GM19455 (cell line): Measurements from ENCODE around the gene OR51B4.
"Not testable (repeated sequence)": the region's sequence is repeated elsewhere in the genome, so short reads cannot be mapped to it uniquely, and the experiment has no call there.

Experiments used
- ATAC-seq: cut with Tn5 transposase; IDR thresholded peaks from one replicate; pipeline ENCODE4 v1.9.1; 2021; ENCODE audit not compliant: unreplicated experiment

The OR51B4 gene

DNA sequence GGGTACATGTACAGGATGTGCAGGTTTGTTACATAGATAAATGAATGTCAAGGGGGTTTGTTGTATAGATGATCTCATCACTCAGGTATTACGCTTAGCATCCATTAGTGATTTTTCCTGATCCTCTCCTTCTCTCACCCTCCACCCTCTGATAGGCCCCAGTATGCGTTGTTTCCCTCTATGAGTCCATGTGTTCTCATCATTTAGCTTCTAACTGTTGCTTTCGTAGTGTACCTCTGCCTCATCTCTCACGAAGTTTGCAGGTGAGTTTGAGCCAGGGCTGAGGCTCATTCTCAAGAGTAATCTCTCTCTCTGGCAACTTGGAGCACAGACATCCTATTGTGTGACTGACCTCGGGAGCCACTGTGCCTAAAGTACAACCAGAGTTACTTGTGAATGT, 27.4 kb downstream of the OR51B4 start:
- ATAC-seq = no peak

DNA sequence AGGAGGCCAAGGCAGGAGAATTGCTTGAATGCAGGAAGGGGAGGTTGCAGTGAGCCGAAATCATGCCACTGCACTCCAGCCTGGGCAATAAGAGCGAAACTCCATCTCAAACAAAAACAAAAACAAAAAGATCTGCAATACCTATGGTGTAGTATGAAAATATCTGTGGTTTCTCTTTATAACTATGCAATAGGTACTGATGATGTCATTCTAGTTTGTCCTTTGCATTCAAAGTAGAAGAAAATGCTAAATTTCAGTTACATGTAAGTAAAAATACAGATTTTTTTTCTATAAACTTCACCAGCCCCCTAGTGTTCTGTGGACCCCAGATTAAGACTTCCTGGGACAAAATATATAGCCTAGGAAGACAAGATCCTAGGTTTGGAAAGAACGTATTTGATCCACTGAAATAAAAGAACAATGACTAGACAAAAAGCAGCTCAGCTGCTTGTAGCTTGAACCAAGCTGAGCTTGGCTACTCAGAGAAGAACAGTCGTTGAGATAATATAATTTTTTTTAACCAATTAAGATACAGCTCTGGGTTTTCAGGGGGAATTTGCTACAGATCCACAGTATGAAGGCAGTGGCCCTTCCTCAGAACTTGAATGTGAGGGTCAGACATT, 29.2 kb downstream of the OR51B4 start:
- no peak for ATAC-seq

DNA sequence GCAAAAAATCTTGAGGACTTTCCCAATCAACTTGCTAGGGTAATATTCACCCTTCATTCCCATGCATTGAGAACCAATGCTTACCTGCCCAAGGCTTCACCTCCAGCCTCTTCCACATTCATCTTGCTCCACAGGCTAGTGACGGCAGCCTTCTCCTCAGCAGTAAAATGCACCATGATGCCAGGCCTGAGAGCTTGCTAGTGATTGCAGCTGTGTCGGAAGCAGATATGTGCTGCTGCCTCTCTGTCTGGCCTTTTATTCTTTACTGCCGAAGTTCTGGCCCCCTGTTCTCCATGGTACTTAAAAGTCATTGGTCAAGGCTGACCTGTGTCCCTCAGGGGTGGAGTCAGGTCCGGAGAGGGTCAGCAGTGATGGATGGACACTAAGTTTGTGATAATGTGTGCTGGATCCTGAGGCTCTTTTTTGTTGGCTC, 32.0 kb downstream of the OR51B4 start, which contains the start of gene HBE1:
HBE1 (minus strand) TSS at position 231 of the 433 bp plus-strand sequence; CDS start at position 176, 55 bp downstream.
- no peak for ATAC-seq

DNA sequence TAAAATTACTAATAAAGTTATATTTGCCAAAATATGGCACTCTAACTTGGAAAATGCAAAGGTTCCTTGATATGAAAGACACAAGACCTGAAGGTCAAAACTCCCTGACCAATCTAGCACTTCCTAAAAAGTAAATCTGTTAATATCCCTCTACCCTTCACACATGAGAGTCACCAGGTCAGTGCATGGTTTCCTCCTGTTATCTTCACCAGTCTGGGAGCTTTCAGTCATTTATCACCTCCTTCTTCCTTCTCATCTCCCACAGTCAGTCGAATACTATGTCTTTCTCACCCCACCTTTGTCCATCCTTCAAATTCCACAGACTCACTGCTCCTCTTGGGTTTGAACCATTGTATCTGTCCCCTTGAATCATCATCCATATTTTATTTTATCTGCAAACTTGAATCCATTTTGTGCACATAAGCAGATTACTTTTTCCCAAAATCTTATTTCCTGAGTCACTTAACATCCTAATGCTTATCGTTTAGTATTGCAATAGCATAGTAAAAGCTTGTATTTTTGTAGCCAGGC, 34.6 kb downstream of the OR51B4 start:
- ATAC-seq = no peak

DNA sequence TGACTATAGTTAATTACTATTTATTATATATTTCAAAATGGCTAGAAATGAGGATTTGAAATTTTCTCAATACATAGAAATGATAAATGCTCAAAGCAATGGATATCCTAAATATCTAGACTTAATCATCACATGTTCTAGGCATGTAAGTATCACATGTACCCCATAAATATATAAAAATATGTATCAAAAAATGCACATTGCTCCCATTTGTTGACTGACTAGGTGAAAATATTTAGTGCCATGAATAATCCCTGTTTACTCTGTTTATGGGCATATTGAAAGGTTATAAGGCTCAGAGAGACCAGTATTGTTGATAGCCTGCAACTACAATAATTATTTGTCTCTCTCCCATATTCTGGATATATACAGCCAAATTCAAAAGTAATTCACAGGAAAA, 35.1 kb downstream of the OR51B4 start:
- no peak for ATAC-seq

DNA sequence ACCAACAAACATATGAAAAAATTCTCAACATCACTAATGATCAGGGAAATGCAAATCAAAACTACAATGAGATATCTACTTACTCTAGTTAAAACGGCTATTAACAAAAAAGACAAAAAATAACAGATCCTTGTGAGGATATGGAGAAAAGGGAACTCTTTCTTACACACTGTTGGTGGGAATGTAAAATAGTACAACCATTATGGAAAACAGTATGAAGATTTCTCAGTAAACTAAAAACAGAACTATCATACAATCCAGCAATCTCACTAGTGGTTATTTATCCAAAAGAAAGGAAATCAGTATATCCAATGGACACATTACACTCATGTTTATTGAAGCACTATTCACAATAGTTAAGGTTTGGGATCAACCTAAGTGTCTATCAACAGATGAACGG, 35.9 kb downstream of the OR51B4 start:
- ATAC-seq = no peak

DNA sequence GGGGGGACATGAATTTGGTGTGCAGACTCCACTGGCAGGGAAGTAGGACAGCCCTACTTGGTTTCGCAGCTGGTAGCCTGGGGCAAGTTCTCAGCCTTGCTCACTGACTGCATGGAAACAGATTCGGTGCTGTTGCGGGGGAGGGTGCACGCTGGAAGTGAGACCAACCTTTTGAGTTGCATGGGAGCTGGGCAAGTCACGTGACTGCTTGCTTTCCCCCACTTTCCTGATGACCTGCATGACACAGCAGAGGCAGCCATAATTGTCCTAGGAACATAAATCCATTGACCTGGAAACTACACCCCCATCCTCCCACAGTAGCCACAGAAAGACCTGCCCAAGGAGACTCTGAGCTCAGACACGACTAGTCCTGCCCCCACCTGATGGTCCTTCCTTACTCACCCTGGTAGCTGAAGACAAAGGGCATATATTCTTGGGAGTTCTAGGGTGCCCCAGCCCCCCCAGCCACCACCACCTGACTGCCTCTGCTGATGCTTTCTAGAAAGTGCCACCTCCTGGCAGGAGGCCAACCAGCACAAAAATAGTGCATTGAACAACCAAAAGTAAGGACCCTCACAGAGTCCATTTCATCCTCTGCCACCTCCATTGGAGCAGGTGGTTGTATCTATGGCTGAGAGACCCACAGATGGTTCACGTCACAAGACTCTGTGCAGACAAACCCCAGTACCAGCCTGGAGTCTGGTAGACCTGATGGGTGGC, 43.0 kb downstream of the OR51B4 start:
- ATAC-seq = no peak

DNA sequence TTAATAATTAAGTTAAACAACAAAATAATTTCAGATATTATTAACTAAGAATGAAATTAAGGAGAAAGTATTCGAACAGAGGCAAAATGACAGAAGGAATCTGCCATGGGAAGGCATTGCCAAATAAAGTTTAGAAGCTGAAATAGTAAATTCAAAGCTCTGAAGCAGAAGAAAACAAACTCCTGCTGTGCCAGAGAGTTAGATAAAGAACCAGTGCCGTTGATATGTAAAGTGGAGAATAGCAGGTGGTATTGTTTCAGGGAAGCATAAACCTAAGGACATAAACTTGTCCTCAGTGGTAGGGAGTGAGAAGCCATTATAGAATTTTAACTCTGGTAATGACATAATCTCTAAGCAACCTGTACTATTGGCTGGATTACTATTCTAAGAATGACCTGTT, 44.5 kb downstream of the OR51B4 start:
- no peak for ATAC-seq

DNA sequence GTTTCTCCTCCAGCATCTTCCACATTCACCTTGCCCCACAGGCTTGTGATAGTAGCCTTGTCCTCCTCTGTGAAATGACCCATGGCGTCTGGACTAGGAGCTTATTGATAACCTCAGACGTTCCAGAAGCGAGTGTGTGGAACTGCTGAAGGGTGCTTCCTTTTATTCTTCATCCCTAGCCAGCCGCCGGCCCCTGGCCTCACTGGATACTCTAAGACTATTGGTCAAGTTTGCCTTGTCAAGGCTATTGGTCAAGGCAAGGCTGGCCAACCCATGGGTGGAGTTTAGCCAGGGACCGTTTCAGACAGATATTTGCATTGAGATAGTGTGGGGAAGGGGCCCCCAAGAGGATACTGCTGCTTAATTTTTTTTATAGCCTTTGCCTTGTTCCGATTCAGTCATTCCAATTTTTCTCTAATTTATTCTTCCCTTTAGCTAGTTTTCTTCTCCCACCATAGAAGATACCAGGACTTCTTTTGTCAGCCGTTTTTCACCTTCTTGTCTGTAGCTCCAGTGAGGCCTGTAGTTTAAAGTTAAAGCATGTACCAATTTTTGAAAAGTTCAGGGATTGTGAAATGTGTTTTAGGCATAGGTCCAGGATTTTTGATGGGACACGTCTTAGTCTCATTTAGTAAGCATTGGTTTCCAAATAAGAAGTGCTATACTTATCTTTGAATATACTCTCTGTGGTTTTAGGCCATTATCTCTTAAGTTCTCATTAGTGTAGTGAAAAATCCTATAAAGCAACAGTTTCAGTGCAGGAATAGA, 46.9 kb downstream of the OR51B4 start, which contains the start of gene HBG2:
HBG2 (minus strand) TSS at position 136 of the 768 bp plus-strand sequence; CDS start at position 83, 53 bp downstream.
- not testable (repeated sequence) for ATAC-seq

DNA sequence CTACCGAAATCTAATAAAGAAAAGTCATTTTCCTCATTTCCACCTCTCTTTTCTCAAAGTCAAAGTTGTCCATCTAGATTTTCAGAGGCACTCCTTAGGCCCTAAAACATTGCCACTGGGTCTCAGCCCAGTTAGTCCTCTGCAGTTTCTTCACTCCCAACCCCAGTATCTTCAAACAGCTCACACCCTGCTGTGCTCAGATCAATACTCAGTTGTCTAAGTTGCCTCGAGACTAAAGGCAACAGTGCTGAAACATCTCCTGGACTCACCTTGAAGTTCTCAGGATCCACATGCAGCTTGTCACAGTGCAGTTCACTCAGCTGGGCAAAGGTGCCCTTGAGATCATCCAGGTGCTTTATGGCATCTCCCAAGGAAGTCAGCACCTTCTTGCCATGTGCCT, 47.7 kb downstream of the OR51B4 start:
- ATAC-seq = not testable (repeated sequence)

DNA sequence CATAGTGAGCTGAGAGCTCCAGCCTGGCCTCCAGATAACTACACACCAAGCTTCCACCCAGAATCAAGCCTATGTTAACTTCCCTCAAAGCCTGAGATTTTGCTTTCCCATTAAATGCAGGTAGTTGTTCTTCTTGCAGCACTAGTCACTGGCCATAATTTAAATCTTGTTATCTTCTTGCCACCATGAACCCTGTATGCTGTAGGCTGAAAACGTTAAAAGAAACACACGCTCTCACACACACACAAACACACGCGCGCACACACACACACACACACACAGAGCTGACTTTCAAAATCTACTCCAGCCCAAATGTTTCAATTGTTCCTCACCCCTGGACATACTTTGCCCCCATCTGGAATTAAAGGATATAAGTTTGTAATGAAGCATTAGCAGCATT, 48.3 kb downstream of the OR51B4 start:
- ATAC-seq = not testable (repeated sequence)

DNA sequence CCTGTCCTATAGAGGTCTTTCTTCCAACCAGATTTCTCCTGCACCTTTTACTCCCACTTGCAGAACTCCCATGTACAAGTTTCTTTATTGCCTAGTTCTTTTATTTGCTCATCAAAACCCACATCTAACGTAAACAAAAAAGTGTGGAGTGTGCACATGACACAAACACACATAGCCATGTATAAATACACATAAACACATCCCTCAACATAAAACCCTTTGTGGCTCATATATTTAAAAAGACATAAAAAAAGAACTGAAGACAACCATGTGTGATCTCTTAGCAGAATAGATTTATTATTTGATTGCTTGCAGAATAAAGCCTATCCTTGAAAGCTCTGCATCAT, 48.9 kb downstream of the OR51B4 start:
- ATAC-seq = no peak

DNA sequence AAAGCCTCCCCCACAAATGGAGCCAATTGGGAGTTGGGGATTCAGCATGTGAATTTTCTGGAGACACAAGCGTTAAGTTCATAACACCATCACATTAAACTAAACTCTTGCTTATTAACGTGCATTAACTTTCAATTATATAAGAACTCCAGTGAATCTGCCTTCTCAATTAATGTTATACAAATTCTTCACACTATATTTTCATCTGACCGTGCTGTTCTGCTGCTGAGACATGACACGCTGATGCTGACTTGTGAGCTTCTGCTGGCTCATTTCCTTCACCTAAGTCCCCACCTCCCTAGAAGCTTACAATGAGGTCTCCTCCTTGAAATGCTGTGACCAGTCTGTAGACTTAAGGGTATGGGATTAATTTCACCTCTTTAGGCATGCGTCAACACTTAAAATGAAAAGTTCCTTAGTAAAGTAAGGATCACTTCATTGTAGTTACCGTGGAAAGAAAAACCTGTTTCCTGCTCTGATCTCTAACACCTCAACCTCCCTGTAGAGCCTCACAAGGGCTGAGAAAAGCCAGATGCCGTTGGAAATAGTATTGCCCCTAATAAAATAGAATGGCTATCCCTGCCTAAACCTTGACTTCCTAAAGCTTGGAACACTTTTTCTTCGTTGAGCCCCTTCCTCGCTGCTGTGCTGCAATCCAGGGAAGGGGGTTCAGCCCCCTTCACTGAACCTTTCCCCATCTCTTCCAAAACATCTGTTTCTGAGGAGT, 49.4 kb downstream of the OR51B4 start:
- ATAC-seq = no peak

DNA sequence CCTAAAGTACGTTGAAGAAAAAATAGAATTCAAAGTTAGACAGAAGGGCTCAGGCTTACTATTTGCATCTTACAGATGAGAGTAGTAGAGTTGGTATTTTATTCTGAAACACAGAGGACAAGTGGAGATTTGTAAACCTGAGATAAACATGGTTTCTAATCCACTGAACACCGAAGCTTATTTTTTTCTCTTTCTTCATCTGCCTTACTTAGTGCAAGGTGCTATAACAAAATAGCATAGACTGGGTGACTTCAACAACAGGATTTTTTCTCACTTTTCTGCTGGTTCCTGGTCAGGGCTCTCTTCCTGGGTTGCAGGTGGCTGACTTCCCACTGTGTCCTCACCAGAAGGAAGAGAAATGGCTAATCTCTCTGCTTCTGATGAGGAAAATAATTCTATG, 50.0 kb downstream of the OR51B4 start:
- ATAC-seq = no peak
